HEK293 (cell line): Measurements from ENCODE around the gene DIP2A.
A peak's percentile ranks its signal among the peaks of the same experiment; 100 is the strongest.

Source experiments
- CTCF ChIA-PET: fragments of 350-600 bp; formaldehyde crosslinking; extraction: SDS; loops from one replicate; lab custom pipeline; 2021; ENCODE audit warnings: antibody characterized with exemption; lab: Yijun Ruan, JAX
- POLR2A ChIA-PET: fragments of 300-600 bp; formaldehyde crosslinking; extraction: SDS; loops from one replicate; lab custom pipeline; 2020; ENCODE audit warnings: antibody characterized with exemption, inconsistent platforms; lab: Yijun Ruan, JAX
- H3K27ac ChIP-seq: fragments of 200-500 bp; sonication (Bioruptor generic); 2 replicates; pipeline ENCODE4 v1.5.1; 2014; ENCODE audit warnings: low read depth, low read length, control low read depth, inconsistent platforms; ENCODE audit errors: extremely low read depth
- H3K36me3 ChIP-seq, 2 experiments: fragments of 200-500 bp in 1 of 2; sonication (Bioruptor generic) in 1 of 2; 1 replicate in 1 of 2; 2 replicates in 1 of 2; pipeline ENCODE4 v1.5.1; 2014 to 2017; ENCODE audit warnings: inconsistent platforms in 2 of 2, low read length in 2 of 2; ENCODE audit not compliant: control insufficient read depth in 2 of 2, insufficient read depth in 1 of 2
- H3K4me1 ChIP-seq: fragments of 200-500 bp; sonication (Bioruptor generic); 2 replicates; pipeline ENCODE4 v1.5.1; 2014; ENCODE audit warnings: mild to moderate bottlenecking, low read length, inconsistent platforms; ENCODE audit not compliant: control insufficient read depth, insufficient read depth
- H3K4me3 ChIP-seq: 2 replicates; pipeline ENCODE4 v1.5.1; 2011; ENCODE audit warnings: low read depth, mild to moderate bottlenecking, control low read depth, low read length, moderate library complexity
- H3K9me3 ChIP-seq: fragments of 200-500 bp; sonication (Bioruptor generic); 2 replicates; pipeline ENCODE4 v1.5.1; 2014; ENCODE audit warnings: low read depth, low read length, inconsistent platforms; ENCODE audit not compliant: control insufficient read depth, insufficient read depth
- GLI4 ChIP-seq: fragments of 450-650 bp; formaldehyde crosslinking; IDR thresholded peaks from 2 replicates; pipeline ENCODE4 v1.5.1; 2016; ENCODE audit warnings: missing biosample characterization, missing genetic modification characterization
- GLIS1 ChIP-seq: fragments of 450-650 bp; formaldehyde crosslinking; IDR thresholded peaks from 2 replicates; pipeline ENCODE4 v1.5.1; 2016; ENCODE audit warnings: missing biosample characterization, missing genetic modification characterization
- KLF10 ChIP-seq: fragments of 450-650 bp; IDR thresholded peaks from 2 replicates; pipeline ENCODE4 v1.5.1; 2018; ENCODE audit warnings: missing biosample characterization, mild to moderate bottlenecking, missing genetic modification characterization
- SETDB1 ChIP-seq: IDR thresholded peaks from one replicate; pipeline ENCODE4 v1.6.1; 2017; ENCODE audit warnings: mild to moderate bottlenecking, low read length, moderate library complexity, mixed read lengths; ENCODE audit not compliant: insufficient read length
- ZBTB6 ChIP-seq: fragments of 450-650 bp; formaldehyde crosslinking; IDR thresholded peaks from 2 replicates; pipeline ENCODE4 v1.5.1; 2017; ENCODE audit warnings: missing biosample characterization, missing genetic modification characterization
- ZNF133 ChIP-seq: fragments of 450-650 bp; formaldehyde crosslinking; IDR thresholded peaks from 2 replicates; pipeline ENCODE4 v1.5.1; 2016; ENCODE audit warnings: missing biosample characterization, missing genetic modification characterization
- ZNF16 ChIP-seq: fragments of 450-650 bp; formaldehyde crosslinking; IDR thresholded peaks from 2 replicates; pipeline ENCODE4 v1.5.1; 2016; ENCODE audit warnings: low read depth, missing biosample characterization, missing genetic modification characterization
- ZNF350 ChIP-seq: fragments of 450-650 bp; formaldehyde crosslinking; IDR thresholded peaks from 2 replicates; pipeline ENCODE4 v1.5.0; 2017; ENCODE audit warnings: missing biosample characterization, mild to moderate bottlenecking, missing genetic modification characterization
- ZNF398 ChIP-seq: fragments of 450-650 bp; formaldehyde crosslinking; IDR thresholded peaks from 2 replicates; pipeline ENCODE4 v1.5.1; 2017; ENCODE audit warnings: missing biosample characterization, missing genetic modification characterization
- ZNF404 ChIP-seq: fragments of 450-650 bp; formaldehyde crosslinking; IDR thresholded peaks from 2 replicates; pipeline ENCODE4 v1.5.1; 2017; ENCODE audit warnings: missing biosample characterization, missing genetic modification characterization
- ZNF518A ChIP-seq: fragments of 450-650 bp; formaldehyde crosslinking; conservative IDR thresholded peaks from 2 replicates; pipeline ENCODE4 v1.5.1; 2016; ENCODE audit warnings: low read depth, missing biosample characterization, missing genetic modification characterization
- ZNF521 ChIP-seq: fragments of 450-650 bp; formaldehyde crosslinking; IDR thresholded peaks from 2 replicates; pipeline ENCODE4 v1.5.1; 2017; ENCODE audit warnings: missing biosample characterization, mild to moderate bottlenecking, missing genetic modification characterization
- ZNF558 ChIP-seq: fragments of 450-650 bp; formaldehyde crosslinking; IDR thresholded peaks from 2 replicates; pipeline ENCODE4 v1.5.1; 2016; ENCODE audit warnings: missing biosample characterization, missing genetic modification characterization
- ZNF707 ChIP-seq: fragments of 450-650 bp; formaldehyde crosslinking; IDR thresholded peaks from 2 replicates; pipeline ENCODE4 v1.5.1; 2016; ENCODE audit warnings: missing biosample characterization, missing genetic modification characterization
- ZNF777 ChIP-seq: fragments of 450-650 bp; formaldehyde crosslinking; IDR thresholded peaks from 2 replicates; pipeline ENCODE4 v1.5.1; 2017; ENCODE audit warnings: missing biosample characterization, missing genetic modification characterization, borderline replicate concordance
- ZNF792 ChIP-seq: fragments of 450-650 bp; formaldehyde crosslinking; IDR thresholded peaks from 2 replicates; pipeline ENCODE4 v1.5.1; 2016; ENCODE audit warnings: missing biosample characterization, missing genetic modification characterization
- ZSCAN5A ChIP-seq: fragments of 450-650 bp; formaldehyde crosslinking; IDR thresholded peaks from 2 replicates; pipeline ENCODE4 v1.5.1; 2016; ENCODE audit warnings: missing biosample characterization, missing genetic modification characterization
- TF ChIP-seq, protein P1 (sequence below): fragments of 450-650 bp; formaldehyde crosslinking; IDR thresholded peaks from 2 replicates; pipeline ENCODE4 v1.5.1; 2016; ENCODE audit warnings: missing biosample characterization, missing genetic modification characterization, borderline replicate concordance
- TF ChIP-seq, protein P2 (sequence below): fragments of 450-650 bp; formaldehyde crosslinking; IDR thresholded peaks from 2 replicates; pipeline ENCODE4 v1.5.0; 2017; ENCODE audit warnings: missing biosample characterization, missing genetic modification characterization, borderline replicate concordance

Gene DIP2A

GRCh38 chr21:46570119-46570518, 111.4 kb downstream of the DIP2A start:
- peaks cover 21 to 61% of the 10 kb centered on the region in 2 experiments for H3K36me3 ChIP-seq
- no peak overlapping the region for H3K27ac ChIP-seq
- CTCF ChIA-PET, result no interaction called here
- POLR2A ChIA-PET, result interaction anchor here (0.6 kb wide), 1 partner anchor 170 kb away, joined by 4 read pairs; no protein-coding TSS in a partner anchor
- H3K4me1 ChIP-seq, result no peaks in the 10 kb centered on the region
- no peak overlapping the region for H3K4me3 ChIP-seq
- TF ChIP-seq ZNF777 (tag by site-specific recombination), result no peak
- TF ChIP-seq ZBTB6 (tag by site-specific recombination), result no peak
- TF ChIP-seq ZNF133 (tag by site-specific recombination), result no peak
- TF ChIP-seq ZNF404, result no peak
- no peak for TF ChIP-seq ZNF521 (tag by site-specific recombination)
- no peak for TF ChIP-seq ZNF16 (tag by site-specific recombination)
- TF ChIP-seq KLF10 (tag by site-specific recombination), result no peak
- no peak for TF ChIP-seq ZNF792 (tag by site-specific recombination)
- TF ChIP-seq ZNF350, result no peak
- H3K9me3 ChIP-seq, result no peaks in the 10 kb centered on the region

- POLR2A ChIA-PET, result interaction anchor here (0.6 kb wide), 1 partner anchor 171 kb away, joined by 4 read pairs; no protein-coding TSS in a partner anchor
- peaks cover 21 to 57% of the 10 kb centered on the region in 2 experiments for H3K36me3 ChIP-seq
- no peaks in the 10 kb centered on the region for H3K4me1 ChIP-seq
- H3K27ac ChIP-seq, result no peak overlapping the region
- CTCF ChIA-PET, result interaction anchor here (0.6 kb wide), 1 partner anchor 195 kb away, joined by 4 read pairs; no protein-coding TSS in a partner anchor
- no peaks in the 10 kb centered on the region for H3K9me3 ChIP-seq
- no peak overlapping the region for H3K4me3 ChIP-seq
- TF ChIP-seq ZNF398 (tag by site-specific recombination) (no peak), GLI4 (tag by site-specific recombination) (no peak), SETDB1 (no peak), ZNF707 (peak; percentile 60; the same call in 1 of the 2 replicates), ZNF558 (tag by site-specific recombination) (peak; percentile 75), ZSCAN5A (no peak), ZNF518A (tag by site-specific recombination) (no peak), GLIS1 (tag by site-specific recombination) (no peak)
- TF ChIP-seq, protein P1, sequence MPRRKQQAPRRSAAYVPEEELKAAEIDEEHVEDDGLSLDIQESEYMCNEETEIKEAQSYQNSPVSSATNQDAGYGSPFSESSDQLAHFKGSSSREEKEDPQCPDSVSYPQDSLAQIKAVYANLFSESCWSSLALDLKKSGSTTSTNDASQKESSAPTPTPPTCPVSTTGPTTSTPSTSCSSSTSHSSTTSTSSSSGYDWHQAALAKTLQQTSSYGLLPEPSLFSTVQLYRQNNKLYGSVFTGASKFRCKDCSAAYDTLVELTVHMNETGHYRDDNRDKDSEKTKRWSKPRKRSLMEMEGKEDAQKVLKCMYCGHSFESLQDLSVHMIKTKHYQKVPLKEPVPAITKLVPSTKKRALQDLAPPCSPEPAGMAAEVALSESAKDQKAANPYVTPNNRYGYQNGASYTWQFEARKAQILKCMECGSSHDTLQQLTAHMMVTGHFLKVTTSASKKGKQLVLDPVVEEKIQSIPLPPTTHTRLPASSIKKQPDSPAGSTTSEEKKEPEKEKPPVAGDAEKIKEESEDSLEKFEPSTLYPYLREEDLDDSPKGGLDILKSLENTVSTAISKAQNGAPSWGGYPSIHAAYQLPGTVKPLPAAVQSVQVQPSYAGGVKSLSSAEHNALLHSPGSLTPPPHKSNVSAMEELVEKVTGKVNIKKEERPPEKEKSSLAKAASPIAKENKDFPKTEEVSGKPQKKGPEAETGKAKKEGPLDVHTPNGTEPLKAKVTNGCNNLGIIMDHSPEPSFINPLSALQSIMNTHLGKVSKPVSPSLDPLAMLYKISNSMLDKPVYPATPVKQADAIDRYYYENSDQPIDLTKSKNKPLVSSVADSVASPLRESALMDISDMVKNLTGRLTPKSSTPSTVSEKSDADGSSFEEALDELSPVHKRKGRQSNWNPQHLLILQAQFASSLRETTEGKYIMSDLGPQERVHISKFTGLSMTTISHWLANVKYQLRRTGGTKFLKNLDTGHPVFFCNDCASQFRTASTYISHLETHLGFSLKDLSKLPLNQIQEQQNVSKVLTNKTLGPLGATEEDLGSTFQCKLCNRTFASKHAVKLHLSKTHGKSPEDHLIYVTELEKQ (tag by site-specific recombination), result no peak
- TF ChIP-seq, protein P2, sequence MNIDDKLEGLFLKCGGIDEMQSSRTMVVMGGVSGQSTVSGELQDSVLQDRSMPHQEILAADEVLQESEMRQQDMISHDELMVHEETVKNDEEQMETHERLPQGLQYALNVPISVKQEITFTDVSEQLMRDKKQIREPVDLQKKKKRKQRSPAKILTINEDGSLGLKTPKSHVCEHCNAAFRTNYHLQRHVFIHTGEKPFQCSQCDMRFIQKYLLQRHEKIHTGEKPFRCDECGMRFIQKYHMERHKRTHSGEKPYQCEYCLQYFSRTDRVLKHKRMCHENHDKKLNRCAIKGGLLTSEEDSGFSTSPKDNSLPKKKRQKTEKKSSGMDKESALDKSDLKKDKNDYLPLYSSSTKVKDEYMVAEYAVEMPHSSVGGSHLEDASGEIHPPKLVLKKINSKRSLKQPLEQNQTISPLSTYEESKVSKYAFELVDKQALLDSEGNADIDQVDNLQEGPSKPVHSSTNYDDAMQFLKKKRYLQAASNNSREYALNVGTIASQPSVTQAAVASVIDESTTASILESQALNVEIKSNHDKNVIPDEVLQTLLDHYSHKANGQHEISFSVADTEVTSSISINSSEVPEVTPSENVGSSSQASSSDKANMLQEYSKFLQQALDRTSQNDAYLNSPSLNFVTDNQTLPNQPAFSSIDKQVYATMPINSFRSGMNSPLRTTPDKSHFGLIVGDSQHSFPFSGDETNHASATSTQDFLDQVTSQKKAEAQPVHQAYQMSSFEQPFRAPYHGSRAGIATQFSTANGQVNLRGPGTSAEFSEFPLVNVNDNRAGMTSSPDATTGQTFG (tag by site-specific recombination), result no peak
Measured at GRCh38 chr21:46570631-46571030, 111.9 kb downstream of the DIP2A start.
